Lung (tissue), 12 donors: ENCODE results near the gene FAM3A. TPM values are rescaled to one million over a fixed set of nuclear protein-coding genes. Genes with fewer than 3 reads are reported as not detected.

Experiments
- ATAC-seq: fragments of 200-7000 bp; cut with Tn5 transposase; one replicate; pipeline ENCODE4 v1.9.1; 2020; ENCODE audit warnings: moderate number of reproducible peaks; ENCODE audit not compliant: insufficient read depth, low FRiP score
- DNase-seq, 3 donors: peaks; one replicate each; pipeline ENCODE4 v3.0.0-alpha.2; 2013 to 2017
- H3K27ac ChIP-seq, 2 donors: one replicate each; pipeline ENCODE4 v1.5.1; 2013; ENCODE audit warnings: mild to moderate bottlenecking in 2 of 2, moderate library complexity in 2 of 2, control low read depth in 1 of 2, inconsistent platforms in 1 of 2, low read depth in 1 of 2, low read length in 1 of 2
- H3K27me3 ChIP-seq, 3 donors: one replicate each; pipeline ENCODE4 v1.5.1; 2013; ENCODE audit warnings: low read length in 2 of 3; ENCODE audit not compliant: control insufficient read depth in 3 of 3, insufficient read depth in 3 of 3
- H3K36me3 ChIP-seq, 4 donors: one replicate each; pipeline ENCODE4 v1.5.1; 2013; ENCODE audit warnings: low read length in 4 of 4, mild to moderate bottlenecking in 1 of 4, moderate library complexity in 1 of 4; ENCODE audit not compliant: control insufficient read depth in 4 of 4, insufficient read depth in 4 of 4
- H3K4me1 ChIP-seq, 5 donors: one replicate each; pipeline ENCODE4 v1.5.1; 2013; ENCODE audit warnings: low read length in 5 of 5, mild to moderate bottlenecking in 2 of 5, moderate library complexity in 1 of 5; ENCODE audit not compliant: control insufficient read depth in 5 of 5, insufficient read depth in 5 of 5
- H3K4me3 ChIP-seq: one replicate; pipeline ENCODE4 v1.5.1; 2013; ENCODE audit warnings: mild to moderate bottlenecking, control low read depth, moderate library complexity
- H3K9ac ChIP-seq, 2 donors: one replicate each; pipeline ENCODE4 v1.5.1; 2013; ENCODE audit warnings: low read length in 2 of 2, control low read depth in 1 of 2; ENCODE audit not compliant: insufficient read depth in 1 of 2
- H3K9me3 ChIP-seq, 4 donors: one replicate each; pipeline ENCODE4 v1.5.1; 2013; ENCODE audit warnings: low read length in 3 of 4, mild to moderate bottlenecking in 1 of 4, moderate library complexity in 1 of 4; ENCODE audit not compliant: control insufficient read depth in 4 of 4, insufficient read depth in 3 of 4
- CTCF ChIP-seq: IDR thresholded peaks from 2 replicates; pipeline ENCODE4 v1.5.1; 2012; ENCODE audit warnings: mild to moderate bottlenecking; ENCODE audit errors: control extremely low read depth, extremely low read depth
- WGBS, 2 donors: extraction: QIAGEN DNeasy Blood & Tissue Kit; methylation state at CpG; one replicate each; pipeline ENCODE4 v1.1.7; 2013; 5-methylcytosine and 5-hydroxymethylcytosine counted together
- polyA plus RNA-seq, 2 donors: library from polyadenylated mRNA; stranded (reverse); fragments of 200-250 nt; gene quantifications; one replicate each; pipeline ENCODE4 v1.2.1, GENCODE V29; 2013
- total RNA-seq, 2 donors: library from RNA; depleted of rRNA in 1 of 2; stranded (reverse); fragments of >200 nt in 1 of 2; gene quantifications; one replicate each; pipeline ENCODE4 v1.2.1, GENCODE V29; 2014 to 2021
- donor health status: control.
- donor health status: control.
- donor health status: Bipolar disorder and iron deficiency.
- donor health status: healthy.
- donor health status: DM: yes; HTN: yes; CAD: no.

Gene FAM3A
- total and polyA plus RNA-seq, 4 donors = 21.5 to 61.2 (median 46.2) TPM

GRCh38 chrX:154470434-154470833, 45.6 kb downstream of the FAM3A start:
- no peaks in the 10 kb centered on the region for H3K27me3 ChIP-seq
- H3K36me3 ChIP-seq = peaks cover 2 to 43% (median 6%) of the 10 kb centered on the region in 4 donors
- no peak for TF ChIP-seq CTCF
- H3K9me3 ChIP-seq = peaks cover 0 to 7% (median 0%) of the 10 kb centered on the region in 4 donors
- DNase-seq (no peak), ATAC-seq (no peak)
- 92 to 95% methylated on average over 12 to 14 of the region's 14 CpGs for WGBS, 2 donors
- H3K4me1 ChIP-seq = no peaks in the 10 kb centered on the region
- no peak overlapping the region for H3K9ac ChIP-seq
- H3K27ac ChIP-seq = no peak overlapping the region
- H3K4me3 ChIP-seq = no peak overlapping the region

- ATAC-seq (no peak), DNase-seq (no peak)
- 93 to 94% methylated on average over 11 to 18 of the region's 18 CpGs for WGBS, 2 donors
- Histone ChIP-seq H3K27me3 (no peaks in the 10 kb centered on the region), H3K9ac (no peak overlapping the region), H3K9me3 (peaks cover 0 to 7% (median 0%) of the 10 kb centered on the region in 4 donors), H3K27ac (no peak overlapping the region), H3K36me3 (peaks cover 2 to 43% (median 7%) of the 10 kb centered on the region in 4 donors), H3K4me1 (no peaks in the 10 kb centered on the region), H3K4me3 (no peak overlapping the region)
- no peak for TF ChIP-seq CTCF
Measured at GRCh38 chrX:154469880-154470279, 46.2 kb downstream of the FAM3A start.

GRCh38 chrX:154469114-154469513, 46.9 kb downstream of the FAM3A start:
- Histone ChIP-seq H3K9me3 (peaks cover 0 to 7% (median 0%) of the 10 kb centered on the region in 4 donors), H3K4me1 (no peaks in the 10 kb centered on the region), H3K27me3 (no peaks in the 10 kb centered on the region), H3K4me3 (no peak overlapping the region), H3K36me3 (peaks cover 2 to 43% (median 9%) of the 10 kb centered on the region in 4 donors), H3K27ac (no peak overlapping the region), H3K9ac (no peak overlapping the region)
- TF ChIP-seq CTCF = no peak
- WGBS, 2 donors = 87 to 95% methylated on average over 6 to 9 of the region's 9 CpGs
- ATAC-seq (no peak), DNase-seq (no peak)

- WGBS, 2 donors = 96 to 97% methylated on average over 19 to 23 of the region's 23 CpGs
- no peak for TF ChIP-seq CTCF
- Histone ChIP-seq H3K27me3 (no peaks in the 10 kb centered on the region), H3K9ac (no peak overlapping the region), H3K4me1 (no peaks in the 10 kb centered on the region), H3K36me3 (peaks cover 2 to 43% (median 9%) of the 10 kb centered on the region in 4 donors), H3K4me3 (no peak overlapping the region), H3K9me3 (peaks cover 0 to 7% (median 0%) of the 10 kb centered on the region in 4 donors), H3K27ac (no peak overlapping the region)
- ATAC-seq (no peak), DNase-seq (no peak)
Measured at GRCh38 chrX:154468217-154468616, 47.8 kb downstream of the FAM3A start.
